Suprapubic skin (tissue), 4 donors: ENCODE data around the gene MACO1.

Experiments
- CTCF ChIP-seq, 2 donors: fragments of 200-600 bp in 1 of 2; fragments of 450-650 bp in 1 of 2; sonication (generic) in 1 of 2; IDR thresholded peaks; one replicate each; pipeline ENCODE4 v1.5.1; 2016 to 2019; ENCODE audit warnings: antibody characterized with exemption in 2 of 2, mild to moderate bottlenecking in 1 of 2, moderate library complexity in 1 of 2
- EP300 ChIP-seq: sonication (generic); formaldehyde crosslinking; IDR thresholded peaks from one replicate; pipeline ENCODE4 v1.6.1; 2017; ENCODE audit warnings: antibody characterized with exemption
- POLR2A ChIP-seq, 2 donors: fragments of 450-650 bp; IDR thresholded peaks; one replicate each; pipeline ENCODE4 v1.6.1; 2017; ENCODE audit warnings: antibody characterized with exemption in 2 of 2, mild to moderate bottlenecking in 2 of 2, moderate library complexity in 2 of 2
- POLR2AphosphoS5 ChIP-seq, 3 donors: sonication (generic); formaldehyde crosslinking; IDR thresholded peaks; one replicate each; pipeline ENCODE4 v1.6.1; 2017; ENCODE audit warnings: antibody characterized with exemption in 3 of 3

- TF ChIP-seq CTCF (IDR thresholded peaks at IDR 0.05) (no peak), EP300 (no peak), POLR2AphosphoS5 (IDR thresholded peaks at IDR 0.05) (no peak), POLR2A (IDR thresholded peaks at IDR 0.05) (no peak)
Observed at GRCh38 chr1:25544819-25545218, 114.1 kb downstream of the MACO1 start.
